Lung (tissue), 12 donors: ENCODE measurements around the gene XPR1. TPM values are rescaled to one million over a fixed set of nuclear protein-coding genes. Genes with fewer than 3 reads are reported as not detected.

ENCODE experiments used
- ATAC-seq: fragments of 200-7000 bp; cut with Tn5 transposase; one replicate; pipeline ENCODE4 v1.9.1; 2020; ENCODE audit warnings: moderate number of reproducible peaks; ENCODE audit not compliant: insufficient read depth, low FRiP score
- DNase-seq, 3 donors: peaks; one replicate each; pipeline ENCODE4 v3.0.0-alpha.2; 2013 to 2017
- H3K27ac ChIP-seq, 2 donors: one replicate each; pipeline ENCODE4 v1.5.1; 2013; ENCODE audit warnings: mild to moderate bottlenecking in 2 of 2, moderate library complexity in 2 of 2, control low read depth in 1 of 2, inconsistent platforms in 1 of 2, low read depth in 1 of 2, low read length in 1 of 2
- H3K27me3 ChIP-seq, 3 donors: one replicate each; pipeline ENCODE4 v1.5.1; 2013; ENCODE audit warnings: low read length in 2 of 3; ENCODE audit not compliant: control insufficient read depth in 3 of 3, insufficient read depth in 3 of 3
- H3K36me3 ChIP-seq, 4 donors: one replicate each; pipeline ENCODE4 v1.5.1; 2013; ENCODE audit warnings: low read length in 4 of 4, mild to moderate bottlenecking in 1 of 4, moderate library complexity in 1 of 4; ENCODE audit not compliant: control insufficient read depth in 4 of 4, insufficient read depth in 4 of 4
- H3K4me1 ChIP-seq, 5 donors: one replicate each; pipeline ENCODE4 v1.5.1; 2013; ENCODE audit warnings: low read length in 5 of 5, mild to moderate bottlenecking in 2 of 5, moderate library complexity in 1 of 5; ENCODE audit not compliant: control insufficient read depth in 5 of 5, insufficient read depth in 5 of 5
- H3K4me3 ChIP-seq: one replicate; pipeline ENCODE4 v1.5.1; 2013; ENCODE audit warnings: mild to moderate bottlenecking, control low read depth, moderate library complexity
- H3K9ac ChIP-seq, 2 donors: one replicate each; pipeline ENCODE4 v1.5.1; 2013; ENCODE audit warnings: low read length in 2 of 2, control low read depth in 1 of 2; ENCODE audit not compliant: insufficient read depth in 1 of 2
- H3K9me3 ChIP-seq, 4 donors: one replicate each; pipeline ENCODE4 v1.5.1; 2013; ENCODE audit warnings: low read length in 3 of 4, mild to moderate bottlenecking in 1 of 4, moderate library complexity in 1 of 4; ENCODE audit not compliant: control insufficient read depth in 4 of 4, insufficient read depth in 3 of 4
- CTCF ChIP-seq: IDR thresholded peaks from 2 replicates; pipeline ENCODE4 v1.5.1; 2012; ENCODE audit warnings: mild to moderate bottlenecking; ENCODE audit errors: control extremely low read depth, extremely low read depth
- WGBS, 2 donors: extraction: QIAGEN DNeasy Blood & Tissue Kit; methylation state at CpG; one replicate each; pipeline ENCODE4 v1.1.7; 2013; 5-methylcytosine and 5-hydroxymethylcytosine counted together
- polyA plus RNA-seq, 2 donors: library from polyadenylated mRNA; stranded (reverse); fragments of 200-250 nt; gene quantifications; one replicate each; pipeline ENCODE4 v1.2.1, GENCODE V29; 2013
- total RNA-seq, 2 donors: library from RNA; depleted of rRNA in 1 of 2; stranded (reverse); fragments of >200 nt in 1 of 2; gene quantifications; one replicate each; pipeline ENCODE4 v1.2.1, GENCODE V29; 2014 to 2021
- donor health status: control.
- donor health status: control.
- donor health status: Bipolar disorder and iron deficiency.
- donor health status: healthy.
- donor health status: DM: yes; HTN: yes; CAD: no.

XPR1 gene
- total and polyA plus RNA-seq, 4 donors: 7.4 to 44.0 (median 21.9) TPM

GRCh38 chr1:180917306-180918065, 285.7 kb downstream of the XPR1 start:
- Histone ChIP-seq H3K27me3 (no peaks in the 10 kb centered on the region), H3K4me1 (peaks cover 0 to 6% (median 0%) of the 10 kb centered on the region in 5 donors), H3K9me3 (no peaks in the 10 kb centered on the region), H3K36me3 (peaks cover 0 to 9% (median 7%) of the 10 kb centered on the region in 4 donors), H3K4me3 (no peak overlapping the region), H3K27ac (no peak overlapping the region), H3K9ac (no peak overlapping the region)
- ATAC-seq (no peak), DNase-seq (peak in 1 of 3 donors; percentile 47)
- TF ChIP-seq CTCF: no peak
- 85 to 88% methylated on average over 12 of the region's 12 CpGs for WGBS, 2 donors

GRCh38 chr1:180918519-180918918, 286.7 kb downstream of the XPR1 start:
- Histone ChIP-seq H3K27me3 (no peaks in the 10 kb centered on the region), H3K9ac (no peak overlapping the region), H3K4me3 (no peak overlapping the region), H3K36me3 (peaks cover 0 to 9% (median 7%) of the 10 kb centered on the region in 4 donors), H3K9me3 (no peaks in the 10 kb centered on the region), H3K27ac (no peak overlapping the region), H3K4me1 (peaks cover 0 to 9% (median 0%) of the 10 kb centered on the region in 5 donors)
- ATAC-seq (no peak), DNase-seq (no peak)
- WGBS, 2 donors: 86% methylated on average over 10 of the region's 10 CpGs
- no peak for TF ChIP-seq CTCF

GRCh38 chr1:180919183-180919700, 287.4 kb downstream of the XPR1 start:
- ATAC-seq (no peak), DNase-seq (no peak)
- peaks cover 0 to 7% (median 0%) of the 10 kb centered on the region in 5 donors for H3K4me1 ChIP-seq
- no peak overlapping the region for H3K27ac ChIP-seq
- TF ChIP-seq CTCF: no peak
- no peaks in the 10 kb centered on the region for H3K27me3 ChIP-seq
- no peaks in the 10 kb centered on the region for H3K9me3 ChIP-seq
- peaks cover 0 to 9% (median 7%) of the 10 kb centered on the region in 4 donors for H3K36me3 ChIP-seq
- H3K9ac ChIP-seq: no peak overlapping the region
- H3K4me3 ChIP-seq: no peak overlapping the region
- 78 to 83% methylated on average over 9 of the region's 9 CpGs for WGBS, 2 donors
